H9 (cell line): ENCODE results near the gene TRMT61B. TPM values are rescaled to one million over a fixed set of nuclear protein-coding genes. Genes with fewer than 3 reads are reported as not detected.

ENCODE experiments used
- DNase-seq: peaks from one replicate; pipeline ENCODE4 v3.0.0-alpha.2; 2017
- H2AFZ ChIP-seq: one replicate; pipeline ENCODE4 v1.6.1; 2013; ENCODE audit warnings: mild to moderate bottlenecking, low read length, control low read depth, moderate library complexity
- H2AK5ac ChIP-seq: 2 replicates; pipeline ENCODE4 v1.6.1; 2013; ENCODE audit warnings: low read length, control low read depth, mixed read lengths; ENCODE audit not compliant: insufficient read length
- H2BK120ac ChIP-seq: one replicate; pipeline ENCODE4 v1.6.1; 2013; ENCODE audit warnings: low read depth, mild to moderate bottlenecking, low read length, control low read depth, inconsistent platforms; ENCODE audit not compliant: poor library complexity, severe bottlenecking
- H2BK12ac ChIP-seq: 2 replicates; pipeline ENCODE4 v1.6.1; 2013; ENCODE audit warnings: low read length, control low read depth, mixed read lengths, low read depth; ENCODE audit not compliant: insufficient read length
- H2BK15ac ChIP-seq: 2 replicates; pipeline ENCODE4 v1.6.1; 2013; ENCODE audit warnings: low read depth, low read length, control low read depth
- H2BK20ac ChIP-seq: one replicate; pipeline ENCODE4 v1.6.1; 2013; ENCODE audit warnings: low read depth, mild to moderate bottlenecking, low read length, control low read depth, inconsistent platforms; ENCODE audit not compliant: poor library complexity, severe bottlenecking
- H2BK5ac ChIP-seq: 2 replicates; pipeline ENCODE4 v1.6.1; 2013; ENCODE audit warnings: low read length, control low read depth, mixed read lengths; ENCODE audit not compliant: insufficient read length
- H3K14ac ChIP-seq: 2 replicates; pipeline ENCODE4 v1.6.1; 2013; ENCODE audit warnings: low read length, control low read depth; ENCODE audit not compliant: insufficient read depth
- H3K18ac ChIP-seq: 2 replicates; pipeline ENCODE4 v1.6.1; 2013; ENCODE audit warnings: low read depth, mild to moderate bottlenecking, mixed read lengths, low read length, control low read depth; ENCODE audit not compliant: insufficient read length
- H3K23ac ChIP-seq: 2 replicates; pipeline ENCODE4 v1.6.1; 2013; ENCODE audit warnings: low read length, control low read depth, mixed read lengths, low read depth; ENCODE audit not compliant: insufficient read length
- H3K23me2 ChIP-seq: 2 replicates; pipeline ENCODE4 v1.6.1; 2013; ENCODE audit warnings: low read depth, mild to moderate bottlenecking, mixed read lengths, low read length, control low read depth; ENCODE audit not compliant: insufficient read length, poor library complexity, severe bottlenecking
- H3K27ac ChIP-seq: 2 replicates; pipeline ENCODE4 v1.5.1; 2013; ENCODE audit warnings: low read length, control low read depth, mixed read lengths, low read depth; ENCODE audit not compliant: insufficient read length
- H3K27me3 ChIP-seq: 2 replicates; pipeline ENCODE4 v1.6.1; 2013; ENCODE audit warnings: low read length, control low read depth, inconsistent platforms; ENCODE audit not compliant: insufficient read depth
- H3K4ac ChIP-seq: 2 replicates; pipeline ENCODE4 v1.6.1; 2013; ENCODE audit warnings: low read depth, mild to moderate bottlenecking, control low read depth, inconsistent platforms, low read length, moderate library complexity
- H3K4me1 ChIP-seq: 2 replicates; pipeline ENCODE4 v1.6.1; 2013; ENCODE audit warnings: low read length, control low read depth, inconsistent platforms; ENCODE audit not compliant: insufficient read depth
- H3K4me2 ChIP-seq: 2 replicates; pipeline ENCODE4 v1.6.1; 2013; ENCODE audit warnings: low read length, control low read depth, mixed read lengths; ENCODE audit not compliant: insufficient read length, insufficient read depth
- H3K56ac ChIP-seq: 2 replicates; pipeline ENCODE4 v1.6.1; 2013; ENCODE audit warnings: low read depth, mild to moderate bottlenecking, mixed read lengths, low read length, control low read depth; ENCODE audit not compliant: insufficient read length
- H3K79me1 ChIP-seq: 2 replicates; pipeline ENCODE4 v1.6.1; 2013; ENCODE audit warnings: low read depth, mild to moderate bottlenecking, moderate library complexity, low read length, control low read depth, inconsistent platforms; ENCODE audit not compliant: insufficient read depth, poor library complexity, severe bottlenecking
- H3K79me2 ChIP-seq: 2 replicates; pipeline ENCODE4 v1.6.1; 2013; ENCODE audit warnings: low read length, control low read depth, inconsistent platforms; ENCODE audit not compliant: insufficient read depth
- H3K9ac ChIP-seq: 2 replicates; pipeline ENCODE4 v1.6.1; 2013; ENCODE audit warnings: low read length, control low read depth, mixed read lengths; ENCODE audit not compliant: insufficient read length; ENCODE audit errors: extremely low read depth
- H3K9me3 ChIP-seq: one replicate; pipeline ENCODE4 v1.6.1; 2013; ENCODE audit warnings: low read depth, low read length, inconsistent platforms; ENCODE audit not compliant: control insufficient read depth
- H3T11ph ChIP-seq: one replicate; pipeline ENCODE4 v1.6.1; 2013; ENCODE audit warnings: mild to moderate bottlenecking, low read length, control low read depth, inconsistent platforms
- H4K20me1 ChIP-seq: one replicate; pipeline ENCODE4 v1.6.1; 2013; ENCODE audit not compliant: control insufficient read depth, insufficient read length, insufficient read depth
- H4K5ac ChIP-seq: 2 replicates; pipeline ENCODE4 v1.6.1; 2013; ENCODE audit warnings: low read depth, mild to moderate bottlenecking, mixed read lengths, low read length, control low read depth; ENCODE audit not compliant: insufficient read length
- H4K8ac ChIP-seq: replicated peaks from 2 replicates; pipeline ENCODE4 v1.6.1; 2013; ENCODE audit warnings: low read length, control low read depth, mixed read lengths, low read depth; ENCODE audit not compliant: insufficient read length
- H4K91ac ChIP-seq: 2 replicates; pipeline ENCODE4 v1.6.1; 2013; ENCODE audit warnings: low read depth, mild to moderate bottlenecking, moderate library complexity, mixed read lengths, low read length, control low read depth; ENCODE audit not compliant: insufficient read length
- H3K27ac Mint-ChIP-seq, 3 experiments: 2 replicates in 2 of 3; 3 replicates in 1 of 3; pipeline ENCODE4 v1.8.0; 2020 to 2021; ENCODE audit warnings: mixed read lengths in 3 of 3, mild to moderate bottlenecking in 1 of 3, moderate library complexity in 1 of 3
- H3K27me3 Mint-ChIP-seq: 2 replicates; pipeline ENCODE4 v1.8.0; 2021; ENCODE audit warnings: low read depth, mild to moderate bottlenecking, moderate library complexity, mixed read lengths
- H3K36me3 Mint-ChIP-seq, 3 experiments: 2 replicates in 2 of 3; 3 replicates in 1 of 3; pipeline ENCODE4 v1.8.0; 2020 to 2021; ENCODE audit warnings: low read depth in 3 of 3, mixed read lengths in 3 of 3; ENCODE audit not compliant: insufficient read depth in 1 of 3
- H3K4me1 Mint-ChIP-seq, 2 experiments: 2 replicates each; pipeline ENCODE4 v1.8.0; 2020; ENCODE audit warnings: mixed read lengths in 2 of 2
- H3K4me3 Mint-ChIP-seq, 2 experiments: 2 replicates in 1 of 2; 3 replicates in 1 of 2; pipeline ENCODE4 v1.8.0; 2020 to 2021; ENCODE audit warnings: mild to moderate bottlenecking in 2 of 2, mixed read lengths in 2 of 2, moderate library complexity in 1 of 2
- H3K9me3 Mint-ChIP-seq, 2 experiments: 2 replicates in 1 of 2; 3 replicates in 1 of 2; pipeline ENCODE4 v1.8.0; 2020; ENCODE audit warnings: mild to moderate bottlenecking in 2 of 2, mixed read lengths in 2 of 2, moderate library complexity in 1 of 2
- WGBS: extraction: QIAGEN DNeasy Blood & Tissue Kit; methylation state at CpG from one replicate; pipeline ENCODE4 v1.1.7; 2013; ENCODE audit warnings: missing lambda C conversion rate, low lambda C conversion rate, mixed read lengths; ENCODE audit not compliant: insufficient read length; ENCODE audit errors: extremely low coverage; 5-methylcytosine and 5-hydroxymethylcytosine counted together
- total RNA-seq: library from RNA; stranded (reverse); gene quantifications from 2 replicates; pipeline ENCODE4 v1.2.1, GENCODE V29; 2021
- TF ChIP-seq, protein P1 (sequence below): fragments of 200-600 bp; sonication (generic); conservative IDR thresholded peaks from 3 replicates; pipeline ENCODE4 v1.8.0; 2021; ENCODE audit warnings: antibody characterized with exemption, mild to moderate bottlenecking

The TRMT61B gene
- total RNA-seq, 1 experiment from 2014 or later = 20.7 TPM

- no peak overlapping the region for H3K27ac ChIP-seq
- no peak overlapping the region for H3K14ac ChIP-seq
- H2BK5ac ChIP-seq = no peak overlapping the region
- no peaks in the 10 kb centered on the region for H3K9me3 ChIP-seq
- no peak overlapping the region for H2BK120ac ChIP-seq
- no peak overlapping the region for H3K4me2 ChIP-seq
- DNase-seq = no peak
- H3K18ac ChIP-seq = no peak overlapping the region
- no peak overlapping the region for H3K23ac ChIP-seq
- H2AK5ac ChIP-seq = no peak overlapping the region
- peaks cover 21 to 27% of the 10 kb centered on the region in 2 experiments for H3K4me1 Mint-ChIP-seq
- no peaks in the 10 kb centered on the region for H3K27me3 ChIP-seq
- H4K20me1 ChIP-seq = no peaks in the 10 kb centered on the region
- H4K8ac ChIP-seq = no peak overlapping the region
- H3K79me1 ChIP-seq = peaks cover 2% of the 10 kb centered on the region
- no CpG with 5 or more reads among the region's 1 CpG for WGBS
- H3K27ac Mint-ChIP-seq = no peak overlapping the region
- H2BK15ac ChIP-seq = no peak overlapping the region
- H3K4me3 Mint-ChIP-seq = no peak overlapping the region
- no peaks in the 10 kb centered on the region for H3K27me3 Mint-ChIP-seq
- H3K23me2 ChIP-seq = no peaks in the 10 kb centered on the region
- H3K4ac ChIP-seq = no peak overlapping the region
- H3T11ph ChIP-seq = no peak overlapping the region
- peaks cover 76% of the 10 kb centered on the region for H3K79me2 ChIP-seq
- H3K9ac ChIP-seq = no peak overlapping the region
- no peak overlapping the region for H2BK20ac ChIP-seq
- H4K5ac ChIP-seq = no peak overlapping the region
- peaks cover 40 to 48% (median 42%) of the 10 kb centered on the region in 3 experiments; a peak in 6 of 7 replicates for H3K36me3 Mint-ChIP-seq
- no peaks in the 10 kb centered on the region for H3K9me3 Mint-ChIP-seq
- peaks cover 2% of the 10 kb centered on the region; the same call in 1 of the 2 replicates for H3K4me1 ChIP-seq
- TF ChIP-seq, protein P1, sequence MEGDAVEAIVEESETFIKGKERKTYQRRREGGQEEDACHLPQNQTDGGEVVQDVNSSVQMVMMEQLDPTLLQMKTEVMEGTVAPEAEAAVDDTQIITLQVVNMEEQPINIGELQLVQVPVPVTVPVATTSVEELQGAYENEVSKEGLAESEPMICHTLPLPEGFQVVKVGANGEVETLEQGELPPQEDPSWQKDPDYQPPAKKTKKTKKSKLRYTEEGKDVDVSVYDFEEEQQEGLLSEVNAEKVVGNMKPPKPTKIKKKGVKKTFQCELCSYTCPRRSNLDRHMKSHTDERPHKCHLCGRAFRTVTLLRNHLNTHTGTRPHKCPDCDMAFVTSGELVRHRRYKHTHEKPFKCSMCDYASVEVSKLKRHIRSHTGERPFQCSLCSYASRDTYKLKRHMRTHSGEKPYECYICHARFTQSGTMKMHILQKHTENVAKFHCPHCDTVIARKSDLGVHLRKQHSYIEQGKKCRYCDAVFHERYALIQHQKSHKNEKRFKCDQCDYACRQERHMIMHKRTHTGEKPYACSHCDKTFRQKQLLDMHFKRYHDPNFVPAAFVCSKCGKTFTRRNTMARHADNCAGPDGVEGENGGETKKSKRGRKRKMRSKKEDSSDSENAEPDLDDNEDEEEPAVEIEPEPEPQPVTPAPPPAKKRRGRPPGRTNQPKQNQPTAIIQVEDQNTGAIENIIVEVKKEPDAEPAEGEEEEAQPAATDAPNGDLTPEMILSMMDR = no peak
- H2AFZ ChIP-seq = no peak overlapping the region
- no peak overlapping the region for H2BK12ac ChIP-seq
- H4K91ac ChIP-seq = no peak overlapping the region
- no peak overlapping the region for H3K56ac ChIP-seq
Observed at GRCh38 chr2:28901841-28902240, 31.7 kb upstream of the TRMT61B start.
